NCI-H187 treated with DMSO at 0.1 percent for 48 hours (cell line): ENCODE data around the gene DCP2.

ENCODE experiments used
- DNase-seq: peaks from one replicate; lab custom pipeline; 2025; lab: John Stamatoyannopoulos, UW

DCP2 gene

DNA sequence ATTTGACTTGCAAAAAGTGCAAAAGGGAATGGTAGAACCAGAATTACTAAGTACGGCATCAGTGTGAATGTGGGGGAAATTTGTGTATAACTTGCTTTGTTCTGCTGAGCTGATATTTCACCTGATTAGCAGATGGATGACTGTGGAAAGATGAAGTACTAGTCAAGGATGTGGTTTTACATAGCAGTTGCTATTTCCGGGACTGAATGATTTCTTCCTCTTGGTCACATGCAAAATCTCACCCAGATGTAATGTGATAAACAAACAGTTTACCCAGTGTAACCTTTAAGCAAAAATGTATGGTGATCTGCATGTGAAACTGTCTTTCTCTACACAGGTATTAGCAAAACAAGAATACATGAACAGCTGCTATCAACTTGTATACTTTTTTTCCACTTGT lies 46.1 kb downstream of the DCP2 start:
- DNase-seq = no peak

GRCh38 chr5:113024076-113024697 lies 47.6 kb downstream of the DCP2 start:
- no peak for DNase-seq

DNA sequence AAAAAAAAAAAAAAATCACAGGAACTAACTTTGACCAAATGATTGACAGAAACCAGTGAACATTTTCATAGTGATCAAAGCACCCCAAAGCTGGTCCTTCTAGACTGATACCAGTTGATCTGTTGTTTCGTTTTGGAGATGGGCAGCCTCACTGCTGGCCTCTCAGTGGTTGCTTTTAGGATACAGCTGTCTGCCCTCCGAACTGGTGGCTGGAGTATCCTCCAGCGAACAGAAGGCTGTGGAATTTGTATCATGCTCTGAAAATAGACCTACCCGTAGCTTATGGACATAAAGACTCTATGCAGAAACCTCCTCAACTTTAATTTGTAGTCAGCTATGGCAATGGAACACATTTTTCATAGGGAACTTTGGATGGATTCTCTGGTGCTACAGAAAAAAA lies 49.0 kb downstream of the DCP2 start:
- no peak for DNase-seq

GRCh38 chr5:113026211-113026610 lies 49.6 kb downstream of the DCP2 start:
- no peak for DNase-seq

GRCh38 chr5:113027015-113027414 lies 50.4 kb downstream of the DCP2 start:
- no peak for DNase-seq

- DNase-seq = no peak
Observed at GRCh38 chr5:113027431-113027830, 50.8 kb downstream of the DCP2 start.

GRCh38 chr5:113029614-113030013 lies 53.0 kb downstream of the DCP2 start:
- DNase-seq = no peak

DNA sequence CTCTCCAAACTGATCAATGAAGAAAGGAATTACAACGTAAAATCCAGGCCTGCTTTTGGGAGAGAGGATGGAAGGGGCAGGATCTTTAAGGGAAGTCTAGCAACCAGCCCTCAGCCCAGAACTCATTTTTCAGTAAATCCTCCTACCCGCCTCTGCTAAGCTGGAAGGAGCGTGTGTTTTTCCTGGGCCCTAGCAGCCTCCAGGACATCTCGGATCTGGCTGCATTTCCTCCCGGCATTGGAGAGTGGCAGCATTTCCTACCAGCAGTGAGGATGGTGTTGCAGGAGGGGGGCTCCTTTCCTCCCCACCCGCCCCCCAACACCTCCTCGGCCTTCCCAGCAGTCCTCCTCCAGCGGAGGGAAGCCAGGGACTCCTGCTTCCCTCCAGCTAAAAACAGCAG lies 54.5 kb downstream of the DCP2 start:
- DNase-seq = no peak

DNA sequence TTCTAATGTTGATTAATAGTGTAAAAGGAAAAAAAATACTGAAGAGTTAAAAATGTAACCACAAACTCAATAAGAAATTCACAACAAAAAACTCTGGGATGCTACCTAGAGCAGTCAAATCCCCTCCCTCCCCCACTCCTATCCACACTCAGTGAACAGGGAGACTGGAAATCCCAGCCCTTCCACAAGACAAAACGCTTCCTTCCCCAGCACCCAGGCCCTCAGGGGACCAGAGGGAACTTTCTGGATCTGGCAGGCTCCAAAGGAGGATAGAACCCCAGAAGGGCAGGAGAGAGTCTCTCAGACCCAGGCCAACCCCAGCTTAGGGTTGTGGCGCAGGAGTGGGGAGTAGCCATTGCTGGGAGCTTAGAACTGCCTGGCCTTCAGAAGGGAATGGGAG lies 55.0 kb downstream of the DCP2 start:
- DNase-seq = no peak

GRCh38 chr5:113034182-113034773 lies 57.7 kb downstream of the DCP2 start:
- DNase-seq = no peak

GRCh38 chr5:113035096-113035495 lies 58.5 kb downstream of the DCP2 start:
- no peak for DNase-seq

GRCh38 chr5:113036321-113036720 lies 59.7 kb downstream of the DCP2 start:
- no peak for DNase-seq

GRCh38 chr5:113036826-113037225 lies 60.2 kb downstream of the DCP2 start:
- DNase-seq = no peak

DNA sequence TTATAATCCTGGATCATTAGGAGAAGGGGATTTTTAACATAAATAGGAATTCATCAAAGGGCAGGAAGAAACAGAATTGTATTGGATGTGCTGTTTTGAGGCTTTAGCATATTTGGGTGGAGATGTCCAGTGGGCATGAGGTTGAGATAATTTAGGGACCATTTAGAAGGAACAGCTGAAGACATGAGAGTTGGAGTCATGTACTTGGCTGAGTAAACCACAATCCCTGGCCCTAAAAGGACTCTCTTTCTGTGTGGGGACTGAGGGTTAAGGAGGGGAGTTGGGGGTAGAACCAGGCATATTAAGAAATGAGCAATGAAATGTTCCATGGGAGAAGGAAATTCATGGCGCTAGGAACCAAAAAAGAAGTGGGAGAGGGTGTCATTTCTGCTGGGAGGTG lies 61.5 kb downstream of the DCP2 start:
- no peak for DNase-seq

DNA sequence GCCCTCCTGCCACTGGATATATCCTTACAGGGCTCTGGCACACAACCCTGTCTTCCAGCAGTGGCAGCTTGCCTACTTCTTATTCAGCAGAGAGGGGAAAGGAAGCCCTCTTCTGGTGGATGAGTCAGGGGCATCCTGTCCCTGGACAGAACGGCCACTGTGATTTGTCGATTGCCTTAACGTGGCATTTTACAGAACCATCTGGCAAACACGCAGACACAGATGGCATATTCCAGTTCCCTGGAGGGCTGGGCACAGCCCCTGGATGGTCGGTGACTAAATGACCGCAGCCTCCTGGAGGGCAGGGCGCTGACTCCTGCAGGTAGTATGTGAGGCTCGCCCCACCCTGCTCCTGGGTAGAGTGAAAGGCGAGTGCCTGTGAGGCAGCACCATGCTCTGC lies 62.1 kb downstream of the DCP2 start:
- DNase-seq = no peak

- DNase-seq = no peak
Observed at GRCh38 chr5:113039229-113039933, 62.8 kb downstream of the DCP2 start.

DNA sequence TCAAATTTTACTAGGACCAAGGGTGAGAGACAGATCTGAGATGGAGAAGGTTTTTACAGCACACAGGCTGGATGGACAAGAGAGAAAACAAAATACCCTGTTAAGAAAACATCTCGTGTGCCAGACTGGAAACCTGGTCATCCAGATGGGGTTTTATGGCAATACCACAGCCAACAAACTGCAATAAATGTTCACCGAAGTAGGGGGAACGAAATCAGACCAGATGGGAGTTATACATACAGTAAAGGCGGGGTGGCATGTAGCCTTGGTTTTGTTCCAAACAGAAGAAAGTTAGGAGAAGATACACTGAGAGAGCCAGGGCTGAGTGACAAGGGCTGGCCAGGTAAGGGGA lies 63.3 kb downstream of the DCP2 start:
- no peak for DNase-seq

DNA sequence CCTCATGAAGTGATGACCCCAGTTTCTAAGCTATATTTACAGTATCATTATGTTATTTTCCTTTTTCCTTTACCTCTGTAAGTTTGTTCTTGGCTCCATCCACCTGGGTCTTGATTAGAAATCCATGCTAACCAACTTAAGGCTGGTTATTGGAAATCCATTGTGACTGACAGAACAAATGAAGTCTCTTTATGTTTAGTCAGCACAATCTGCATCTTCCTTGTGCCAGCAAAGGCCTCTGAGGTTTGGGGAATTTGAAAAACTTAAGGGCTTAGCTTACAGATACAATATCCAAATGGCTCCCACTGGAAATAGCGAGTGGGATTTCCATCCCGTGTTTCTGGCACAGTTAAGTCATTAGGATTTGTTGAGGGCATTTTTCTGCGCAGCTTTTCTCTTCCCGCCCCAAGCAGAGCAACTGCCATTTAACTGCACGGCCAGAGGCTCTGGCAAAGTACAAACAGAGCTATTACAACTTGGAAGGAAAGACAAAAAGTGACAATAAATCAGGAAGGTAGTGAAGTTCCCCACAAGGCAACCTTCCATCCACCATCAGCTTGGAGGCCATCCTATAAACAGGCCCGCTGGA lies 64.2 kb downstream of the DCP2 start:
- no peak for DNase-seq

- no peak for DNase-seq
Observed at GRCh38 chr5:113042491-113043243, 66.1 kb downstream of the DCP2 start.

DNA sequence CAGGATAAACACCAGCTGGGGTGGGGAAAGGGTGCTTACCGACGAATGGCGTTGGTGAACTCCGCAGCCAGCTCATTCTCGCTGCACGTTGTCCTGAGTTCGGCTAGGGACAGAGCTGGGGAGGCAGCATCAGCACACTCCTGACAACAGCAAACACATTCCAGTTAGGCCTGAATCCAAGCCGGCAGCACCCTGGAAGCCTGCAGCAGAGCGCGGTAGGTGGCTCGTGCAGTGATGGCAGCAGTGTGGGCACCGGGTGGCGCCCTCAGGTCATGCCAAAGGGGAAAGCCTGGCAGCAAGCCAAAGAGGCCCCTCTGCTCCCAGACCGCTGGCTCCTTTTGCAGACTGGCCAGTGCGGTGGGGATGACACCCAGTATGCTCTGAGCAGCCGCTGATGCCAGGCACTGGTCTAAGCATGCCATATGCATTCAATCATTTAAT lies 66.9 kb downstream of the DCP2 start:
- DNase-seq = no peak

DNA sequence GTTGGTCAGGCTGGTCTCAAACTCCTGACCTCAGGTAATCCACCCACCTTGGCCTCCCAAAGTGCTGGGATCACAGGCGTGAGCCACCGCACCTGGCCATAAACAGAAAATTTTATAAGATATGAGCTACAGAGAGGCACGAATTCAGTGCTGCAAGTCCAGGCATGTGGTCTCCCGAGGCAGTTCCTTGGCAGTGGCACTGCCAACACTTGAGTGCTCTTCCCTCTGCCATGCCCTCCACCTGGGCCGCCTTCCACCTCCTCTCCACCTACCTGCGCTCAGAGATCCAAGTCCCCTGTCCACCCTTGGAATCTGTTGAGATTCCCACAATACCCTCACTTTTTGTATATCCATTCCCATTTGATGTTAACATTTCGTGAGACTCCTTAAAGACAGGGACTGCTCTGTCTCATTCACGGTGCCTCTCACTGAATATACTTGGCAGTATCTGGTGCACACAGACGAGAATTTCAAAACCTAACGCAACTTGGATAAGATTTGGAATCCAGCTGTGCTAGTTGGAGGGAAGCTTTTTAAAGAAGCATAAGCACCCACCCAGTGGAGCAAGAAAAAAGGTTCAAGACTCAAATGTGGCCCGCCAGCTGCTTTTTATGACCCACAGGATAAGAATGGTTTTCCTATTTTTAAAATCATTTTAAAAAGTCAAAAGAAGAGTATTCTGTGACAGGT lies 68.3 kb downstream of the DCP2 start:
- no peak for DNase-seq

DNA sequence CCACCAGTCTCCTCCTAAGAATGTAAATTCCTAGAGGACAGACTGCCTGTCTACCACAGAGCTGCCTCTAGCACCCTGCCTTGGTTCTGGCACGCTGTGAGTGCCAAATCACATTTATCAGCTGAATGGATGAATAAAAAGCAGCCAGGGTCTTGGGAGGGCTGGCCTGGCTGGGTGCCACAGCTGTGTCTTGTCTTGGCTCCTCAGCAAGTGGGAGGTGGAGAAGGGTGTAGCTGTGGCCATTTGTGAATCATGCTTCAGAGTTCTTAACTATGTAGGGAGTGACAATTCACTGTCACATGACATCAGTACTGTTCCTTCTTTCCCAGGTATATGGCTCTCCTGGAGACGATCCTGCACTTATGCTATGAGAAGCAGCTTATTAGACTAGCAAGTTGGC lies 70.6 kb downstream of the DCP2 start:
- DNase-seq = no peak
